ENCODE results near the gene OOSP3. TPM values are rescaled to one million over a fixed set of nuclear protein-coding genes. Genes with fewer than 3 reads are reported as not detected.
"Not testable (repeated sequence)": the region's sequence is repeated elsewhere in the genome, so short reads cannot be mapped to it uniquely, and the experiment has no call there.

Gene OOSP3
- total RNA-seq, 1 experiment from 2014 or later, result not detected

- no peak overlapping the region for H3K4me3 ChIP-seq (ENCODE audit: low read length)
- H3K4me1 ChIP-seq (ENCODE audit: low read length), result no peaks in the 10 kb centered on the region
- DNase-seq, result no peak
Measured at GRCh38 chr11:59877784-59878183, 798 bp upstream of the OOSP3 start.

GRCh38 chr11:59879567-59879966 lies 985 bp downstream of the OOSP3 start:
- Histone ChIP-seq H2AFZ (ENCODE audit: low read length) (no peak overlapping the region), H3K36me3 (ENCODE audit: insufficient read depth, low read length) (no peaks in the 10 kb centered on the region), H3K9me2 (replicated peaks; ENCODE audit: insufficient read depth, low read length) (no peaks in the 10 kb centered on the region), H3K4me1 (ENCODE audit: low read length) (no peaks in the 10 kb centered on the region), H3K79me2 (ENCODE audit: low read length) (no peaks in the 10 kb centered on the region), H3K9me3 (ENCODE audit: low read length) (no peaks in the 10 kb centered on the region), H4K20me1 (ENCODE audit: insufficient read depth, low read depth, low read length) (no peaks in the 10 kb centered on the region), H3K4me2 (ENCODE audit: low read depth, low read length, poor library complexity, severe bottlenecking) (no peak overlapping the region), H3K27me3 (ENCODE audit: low read length) (no peaks in the 10 kb centered on the region), H3K27ac (ENCODE audit: low read length) (no peak overlapping the region), H3K4me3 (ENCODE audit: low read length) (no peak overlapping the region), H3K9ac (ENCODE audit: low read length) (no peak overlapping the region)
- DNase-seq, result no peak

More at GRCh38 chr11:59877784-59878183, 798 bp upstream of the OOSP3 start:
- H3K9ac ChIP-seq (ENCODE audit: low read length), result no peak overlapping the region
- H3K9me2 ChIP-seq (replicated peaks; ENCODE audit: insufficient read depth, low read length), result no peaks in the 10 kb centered on the region
- no peak overlapping the region for H2AFZ ChIP-seq (ENCODE audit: low read length)
- no peaks in the 10 kb centered on the region for H3K36me3 ChIP-seq (ENCODE audit: insufficient read depth, low read length)
- H4K20me1 ChIP-seq (ENCODE audit: insufficient read depth, low read depth, low read length), result no peaks in the 10 kb centered on the region
- no peaks in the 10 kb centered on the region for H3K9me3 ChIP-seq (ENCODE audit: low read length)
- H3K4me2 ChIP-seq (ENCODE audit: low read depth, low read length, poor library complexity, severe bottlenecking), result no peak overlapping the region
- no peak overlapping the region for H3K27ac ChIP-seq (ENCODE audit: low read length)
- H3K79me2 ChIP-seq (ENCODE audit: low read length), result no peaks in the 10 kb centered on the region
- no peaks in the 10 kb centered on the region for H3K27me3 ChIP-seq (ENCODE audit: low read length)

- H3K4me2 ChIP-seq (ENCODE audit: low read depth, low read length, poor library complexity, severe bottlenecking), result no peak overlapping the region
- no peaks in the 10 kb centered on the region for H4K20me1 ChIP-seq (ENCODE audit: insufficient read depth, low read depth, low read length)
- no peaks in the 10 kb centered on the region for H3K79me2 ChIP-seq (ENCODE audit: low read length)
- no peak overlapping the region for H3K9ac ChIP-seq (ENCODE audit: low read length)
- DNase-seq, result no peak
- no peak overlapping the region for H3K4me3 ChIP-seq (ENCODE audit: low read length)
- no peaks in the 10 kb centered on the region for H3K36me3 ChIP-seq (ENCODE audit: insufficient read depth, low read length)
- H3K9me2 ChIP-seq (replicated peaks; ENCODE audit: insufficient read depth, low read length), result no peaks in the 10 kb centered on the region
- H3K9me3 ChIP-seq (ENCODE audit: low read length), result no peaks in the 10 kb centered on the region
- H2AFZ ChIP-seq (ENCODE audit: low read length), result no peak overlapping the region
- no peaks in the 10 kb centered on the region for H3K4me1 ChIP-seq (ENCODE audit: low read length)
- no peaks in the 10 kb centered on the region for H3K27me3 ChIP-seq (ENCODE audit: low read length)
- H3K27ac ChIP-seq (ENCODE audit: low read length), result no peak overlapping the region
Measured at GRCh38 chr11:59883597-59883996, 5.0 kb downstream of the OOSP3 start.

GRCh38 chr11:59887156-59887555 lies 8.6 kb downstream of the OOSP3 start:
- not testable (repeated sequence) for H3K27ac ChIP-seq (ENCODE audit: low read length); H3K27me3 ChIP-seq (ENCODE audit: low read length); H3K9me2 ChIP-seq (replicated peaks; ENCODE audit: insufficient read depth, low read length); H3K4me1 ChIP-seq (ENCODE audit: low read length); H2AFZ ChIP-seq (ENCODE audit: low read length); H3K36me3 ChIP-seq (ENCODE audit: insufficient read depth, low read length); H3K9ac ChIP-seq (ENCODE audit: low read length); H3K9me3 ChIP-seq (ENCODE audit: low read length); DNase-seq; H3K79me2 ChIP-seq (ENCODE audit: low read length); H3K4me2 ChIP-seq (ENCODE audit: low read depth, low read length, poor library complexity, severe bottlenecking); H3K4me3 ChIP-seq (ENCODE audit: low read length); H4K20me1 ChIP-seq (ENCODE audit: insufficient read depth, low read depth, low read length)

- no peak for DNase-seq
- H3K4me1 ChIP-seq (ENCODE audit: low read length), result no peaks in the 10 kb centered on the region
- H2AFZ ChIP-seq (ENCODE audit: low read length), result no peak overlapping the region
- no peaks in the 10 kb centered on the region for H3K9me2 ChIP-seq (replicated peaks; ENCODE audit: insufficient read depth, low read length)
- H3K9ac ChIP-seq (ENCODE audit: low read length), result no peak overlapping the region
- no peaks in the 10 kb centered on the region for H3K9me3 ChIP-seq (ENCODE audit: low read length)
- no peak overlapping the region for H3K4me2 ChIP-seq (ENCODE audit: low read depth, low read length, poor library complexity, severe bottlenecking)
- H3K27me3 ChIP-seq (ENCODE audit: low read length), result no peaks in the 10 kb centered on the region
- H3K27ac ChIP-seq (ENCODE audit: low read length), result no peak overlapping the region
- H3K36me3 ChIP-seq (ENCODE audit: insufficient read depth, low read length), result no peaks in the 10 kb centered on the region
- H3K4me3 ChIP-seq (ENCODE audit: low read length), result no peak overlapping the region
- H4K20me1 ChIP-seq (ENCODE audit: insufficient read depth, low read depth, low read length), result no peaks in the 10 kb centered on the region
- no peaks in the 10 kb centered on the region for H3K79me2 ChIP-seq (ENCODE audit: low read length)
Measured at GRCh38 chr11:59891781-59892181, 13.2 kb downstream of the OOSP3 start.

GRCh38 chr11:59894616-59895015 lies 16.0 kb downstream of the OOSP3 start:
- no peaks in the 10 kb centered on the region for H3K79me2 ChIP-seq (ENCODE audit: low read length)
- H3K36me3 ChIP-seq (ENCODE audit: insufficient read depth, low read length), result no peaks in the 10 kb centered on the region
- no peak for DNase-seq
- no peaks in the 10 kb centered on the region for H3K27me3 ChIP-seq (ENCODE audit: low read length)
- no peak overlapping the region for H3K9ac ChIP-seq (ENCODE audit: low read length)
- no peak overlapping the region for H3K4me2 ChIP-seq (ENCODE audit: low read depth, low read length, poor library complexity, severe bottlenecking)
- no peak overlapping the region for H2AFZ ChIP-seq (ENCODE audit: low read length)
- H3K27ac ChIP-seq (ENCODE audit: low read length), result no peak overlapping the region
- no peaks in the 10 kb centered on the region for H3K9me3 ChIP-seq (ENCODE audit: low read length)
- H3K9me2 ChIP-seq (replicated peaks; ENCODE audit: insufficient read depth, low read length), result no peaks in the 10 kb centered on the region
- H3K4me1 ChIP-seq (ENCODE audit: low read length), result no peaks in the 10 kb centered on the region
- no peak overlapping the region for H3K4me3 ChIP-seq (ENCODE audit: low read length)
- no peaks in the 10 kb centered on the region for H4K20me1 ChIP-seq (ENCODE audit: insufficient read depth, low read depth, low read length)

- Histone ChIP-seq H3K4me3 (ENCODE audit: low read length) (no peak overlapping the region), H3K9ac (ENCODE audit: low read length) (no peak overlapping the region), H3K79me2 (ENCODE audit: low read length) (no peaks in the 10 kb centered on the region), H3K27ac (ENCODE audit: low read length) (no peak overlapping the region), H3K27me3 (ENCODE audit: low read length) (no peaks in the 10 kb centered on the region), H3K36me3 (ENCODE audit: insufficient read depth, low read length) (no peaks in the 10 kb centered on the region), H4K20me1 (ENCODE audit: insufficient read depth, low read depth, low read length) (no peaks in the 10 kb centered on the region), H3K4me2 (ENCODE audit: low read depth, low read length, poor library complexity, severe bottlenecking) (no peak overlapping the region), H3K9me3 (ENCODE audit: low read length) (no peaks in the 10 kb centered on the region), H3K9me2 (replicated peaks; ENCODE audit: insufficient read depth, low read length) (no peaks in the 10 kb centered on the region), H2AFZ (ENCODE audit: low read length) (no peak overlapping the region), H3K4me1 (ENCODE audit: low read length) (no peaks in the 10 kb centered on the region)
- no peak for DNase-seq
Measured at GRCh38 chr11:59898046-59898445, 19.5 kb downstream of the OOSP3 start.

GRCh38 chr11:59898650-59899049 lies 20.1 kb downstream of the OOSP3 start:
- H4K20me1 ChIP-seq (ENCODE audit: insufficient read depth, low read depth, low read length), result no peaks in the 10 kb centered on the region
- H3K4me3 ChIP-seq (ENCODE audit: low read length), result no peak overlapping the region
- H3K9me3 ChIP-seq (ENCODE audit: low read length), result no peaks in the 10 kb centered on the region
- H3K4me2 ChIP-seq (ENCODE audit: low read depth, low read length, poor library complexity, severe bottlenecking), result no peak overlapping the region
- no peak overlapping the region for H3K9ac ChIP-seq (ENCODE audit: low read length)
- no peak overlapping the region for H2AFZ ChIP-seq (ENCODE audit: low read length)
- H3K27ac ChIP-seq (ENCODE audit: low read length), result no peak overlapping the region
- H3K4me1 ChIP-seq (ENCODE audit: low read length), result no peaks in the 10 kb centered on the region
- no peaks in the 10 kb centered on the region for H3K36me3 ChIP-seq (ENCODE audit: insufficient read depth, low read length)
- H3K9me2 ChIP-seq (replicated peaks; ENCODE audit: insufficient read depth, low read length), result no peaks in the 10 kb centered on the region
- no peaks in the 10 kb centered on the region for H3K79me2 ChIP-seq (ENCODE audit: low read length)
- no peaks in the 10 kb centered on the region for H3K27me3 ChIP-seq (ENCODE audit: low read length)
- DNase-seq, result no peak

- Histone ChIP-seq H3K36me3 (ENCODE audit: insufficient read depth, low read length) (no peaks in the 10 kb centered on the region), H3K4me2 (ENCODE audit: low read depth, low read length, poor library complexity, severe bottlenecking) (no peak overlapping the region), H3K79me2 (ENCODE audit: low read length) (no peaks in the 10 kb centered on the region), H3K9me3 (ENCODE audit: low read length) (no peaks in the 10 kb centered on the region), H2AFZ (ENCODE audit: low read length) (no peak overlapping the region), H3K4me3 (ENCODE audit: low read length) (no peak overlapping the region), H3K9me2 (replicated peaks; ENCODE audit: insufficient read depth, low read length) (no peaks in the 10 kb centered on the region), H4K20me1 (ENCODE audit: insufficient read depth, low read depth, low read length) (no peaks in the 10 kb centered on the region), H3K27ac (ENCODE audit: low read length) (no peak overlapping the region), H3K9ac (ENCODE audit: low read length) (no peak overlapping the region), H3K4me1 (ENCODE audit: low read length) (no peaks in the 10 kb centered on the region), H3K27me3 (ENCODE audit: low read length) (no peaks in the 10 kb centered on the region)
- DNase-seq, result no peak
Measured at GRCh38 chr11:59899532-59899931, 20.9 kb downstream of the OOSP3 start.
